Upper lobe of left lung (tissue), 4 donors: Measurements from ENCODE around the gene MRPS2.

Experiments
- EP300 ChIP-seq, 4 donors: sonication (generic); formaldehyde crosslinking; IDR thresholded peaks; one replicate each; pipeline ENCODE4 v1.5.1; 2017; ENCODE audit warnings: antibody characterized with exemption in 4 of 4, control low read depth in 2 of 4
- POLR2AphosphoS5 ChIP-seq, 2 donors: sonication (generic); formaldehyde crosslinking; IDR thresholded peaks; one replicate each; pipeline ENCODE4 v1.5.1; 2017; ENCODE audit warnings: antibody characterized with exemption in 2 of 2
- TF ChIP-seq, protein P1 (sequence below), 6 experiments: fragments of 450-650 bp in 4 of 6; fragments of 200-600 bp in 2 of 6; sonication (generic) in 2 of 6; IDR thresholded peaks; one replicate each; pipeline ENCODE4 v1.5.1; 2016 to 2019; ENCODE audit warnings: antibody characterized with exemption in 6 of 6

DNA sequence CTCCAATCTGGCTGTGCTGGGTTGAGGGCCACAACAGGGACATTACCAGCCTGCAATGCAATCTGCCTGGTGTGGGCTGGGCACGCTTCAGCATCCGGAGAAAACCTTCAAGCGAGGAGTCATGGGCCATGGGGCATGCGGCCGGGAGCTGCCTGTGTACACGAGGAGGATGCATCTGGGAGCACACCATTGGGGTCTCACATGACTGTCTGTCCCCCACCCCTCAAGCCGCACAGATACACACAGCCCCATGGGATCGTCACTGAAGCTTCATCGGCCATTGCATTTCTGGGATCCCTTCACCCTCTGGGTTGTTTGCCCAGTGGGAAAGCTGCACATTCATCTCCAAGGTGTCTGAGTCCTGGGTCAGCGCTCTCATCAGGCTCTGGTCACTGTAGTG is 30.6 kb downstream of the MRPS2 start:
- TF ChIP-seq EP300 (IDR thresholded peaks at IDR 0.05): no peak
- TF ChIP-seq, protein P1, sequence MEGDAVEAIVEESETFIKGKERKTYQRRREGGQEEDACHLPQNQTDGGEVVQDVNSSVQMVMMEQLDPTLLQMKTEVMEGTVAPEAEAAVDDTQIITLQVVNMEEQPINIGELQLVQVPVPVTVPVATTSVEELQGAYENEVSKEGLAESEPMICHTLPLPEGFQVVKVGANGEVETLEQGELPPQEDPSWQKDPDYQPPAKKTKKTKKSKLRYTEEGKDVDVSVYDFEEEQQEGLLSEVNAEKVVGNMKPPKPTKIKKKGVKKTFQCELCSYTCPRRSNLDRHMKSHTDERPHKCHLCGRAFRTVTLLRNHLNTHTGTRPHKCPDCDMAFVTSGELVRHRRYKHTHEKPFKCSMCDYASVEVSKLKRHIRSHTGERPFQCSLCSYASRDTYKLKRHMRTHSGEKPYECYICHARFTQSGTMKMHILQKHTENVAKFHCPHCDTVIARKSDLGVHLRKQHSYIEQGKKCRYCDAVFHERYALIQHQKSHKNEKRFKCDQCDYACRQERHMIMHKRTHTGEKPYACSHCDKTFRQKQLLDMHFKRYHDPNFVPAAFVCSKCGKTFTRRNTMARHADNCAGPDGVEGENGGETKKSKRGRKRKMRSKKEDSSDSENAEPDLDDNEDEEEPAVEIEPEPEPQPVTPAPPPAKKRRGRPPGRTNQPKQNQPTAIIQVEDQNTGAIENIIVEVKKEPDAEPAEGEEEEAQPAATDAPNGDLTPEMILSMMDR (IDR thresholded peaks at IDR 0.05): no peak
- TF ChIP-seq POLR2AphosphoS5 (IDR thresholded peaks at IDR 0.05): no peak
